ENCODE data around the gene YPEL4. TPM values are rescaled to one million over a fixed set of nuclear protein-coding genes. Genes with fewer than 3 reads are reported as not detected.
A peak's percentile ranks its signal among the peaks of the same experiment; 100 is the strongest.
"Not testable (repeated sequence)": the region's sequence is repeated elsewhere in the genome, so short reads cannot be mapped to it uniquely, and the experiment has no call there.

The YPEL4 gene
- 0.28 TPM in 1 of 2 replicates, not detected in the other for total RNA-seq (2022)
- percentile 11 among the genes with signal in this experiment for Bru-seq, nascent RNA
- BruChase-seq, experiment 1, labeled RNA remaining after a 6-hour chase = not detected
- BruChase-seq, experiment 2, labeled RNA remaining after a 2-hour chase = percentile 16 among the genes with signal in this experiment
- long read RNA-seq = 0 reads

DNA sequence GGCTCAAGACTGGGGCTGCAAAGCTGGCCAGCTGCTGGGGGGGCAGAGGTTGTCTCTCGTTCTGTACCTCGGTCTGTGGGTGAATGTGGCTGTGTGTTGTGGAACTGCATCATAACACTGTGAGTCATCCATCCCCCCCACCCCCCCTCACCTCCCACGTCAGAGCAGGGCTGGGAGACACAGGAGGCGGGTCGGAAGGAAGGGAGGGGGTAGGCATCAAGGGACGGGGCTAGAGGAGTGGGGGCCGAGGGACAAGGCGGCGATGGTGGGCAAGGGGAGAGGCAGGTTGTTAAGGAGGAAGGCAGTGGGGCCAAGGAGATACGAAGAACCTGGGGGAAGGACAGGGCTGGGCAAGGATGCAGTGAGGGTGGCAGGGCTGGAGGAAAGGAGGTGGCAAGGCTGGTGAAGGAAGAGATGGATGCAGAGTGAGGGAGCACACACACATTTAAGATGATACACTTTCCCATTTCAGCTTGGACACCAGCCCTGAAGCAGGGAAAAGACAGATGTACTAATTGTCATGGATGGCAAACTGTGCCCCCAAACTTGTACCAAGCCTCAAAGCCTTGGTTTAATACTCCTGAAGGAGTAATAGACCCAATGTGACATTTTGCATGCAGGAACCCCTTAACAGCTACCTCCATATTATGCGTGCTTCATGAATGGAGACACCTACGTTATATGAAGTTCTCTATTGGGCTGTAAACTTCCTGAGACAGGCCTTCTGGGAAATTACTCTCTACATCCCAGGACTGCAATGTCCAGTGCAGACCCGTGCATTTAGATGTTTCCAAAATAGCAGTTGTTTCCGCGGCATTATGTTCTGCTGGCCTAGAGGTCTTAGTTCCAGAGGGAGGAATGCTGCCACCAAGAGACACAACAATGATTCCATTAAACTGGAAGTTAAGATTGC lies at the start of gene YPEL4:
Gene YPEL4, minus strand, starts transcription at position 87 of the 913 bp plus-strand sequence. CDS start 2,805 bp downstream, outside the sequence.
- intact Hi-C loops (cut with micrococcal nuclease; ENCODE audit: unreplicated experiment) = loop anchor here (10.0 kb wide), 1 partner anchor 865 kb away; no protein-coding TSS in a partner anchor
- peak; percentile 21 for DNase-seq
- Mint-ChIP-seq H3K36me3 (ENCODE audit: insufficient read depth, unreplicated experiment) (no peaks in the 10 kb centered on the region), H3K4me3 (ENCODE audit: low read depth, unreplicated experiment) (peak within 1 kb of the TSS; percentile 42), H3K9me3 (ENCODE audit: low read depth, unreplicated experiment) (no peaks in the 10 kb centered on the region), H3K27me3 (ENCODE audit: unreplicated experiment) (peaks cover 60% of the 10 kb centered on the region), H3K27ac (ENCODE audit: unreplicated experiment) (no peak within 1 kb of the TSS), H3K4me1 (ENCODE audit: low read depth, unreplicated experiment) (peaks cover 24% of the 10 kb centered on the region)
- BruUV-seq (replicated peaks) = no TSS peak
- CTCF ChIA-PET = no interaction called here
- no peak for TF ChIP-seq CTCF (IDR thresholded peaks at IDR 0.05; ENCODE audit: unreplicated experiment)

DNA sequence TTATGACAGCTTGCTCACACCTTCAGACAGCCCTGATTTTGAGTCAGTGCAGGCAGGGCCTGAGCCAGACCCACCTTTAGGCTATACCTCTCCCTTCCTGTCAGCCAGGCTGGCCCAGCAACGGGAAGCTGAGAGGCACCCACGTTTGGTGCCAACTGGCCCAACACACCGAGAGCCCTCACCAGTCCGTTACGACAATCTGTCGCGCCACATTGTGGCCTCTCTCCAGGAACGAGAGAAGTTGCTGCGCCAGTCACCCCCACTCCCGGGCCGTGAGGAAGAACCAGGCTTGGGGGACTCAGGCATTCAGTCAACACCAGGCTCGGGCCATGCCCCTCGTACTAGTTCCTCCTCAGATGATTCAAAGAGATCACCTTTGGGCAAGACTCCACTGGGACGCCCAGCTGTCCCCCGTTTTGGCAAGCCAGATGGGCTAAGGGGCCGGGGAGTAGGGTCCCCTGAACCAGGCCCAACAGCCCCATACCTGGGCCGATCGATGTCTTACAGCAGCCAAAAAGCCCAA lies 49.2 kb upstream of the YPEL4 start:
- H3K36me3 Mint-ChIP-seq (ENCODE audit: insufficient read depth, unreplicated experiment) = peaks cover 69% of the 10 kb centered on the region
- no peak overlapping the region for H3K27ac Mint-ChIP-seq (ENCODE audit: unreplicated experiment)
- no peak overlapping the region for H3K4me3 Mint-ChIP-seq (ENCODE audit: low read depth, unreplicated experiment)
- no peaks in the 10 kb centered on the region for H3K27me3 Mint-ChIP-seq (ENCODE audit: unreplicated experiment)
- H3K4me1 Mint-ChIP-seq (ENCODE audit: low read depth, unreplicated experiment) = no peaks in the 10 kb centered on the region
- BruUV-seq (replicated peaks) = no TSS peak
- H3K9me3 Mint-ChIP-seq (ENCODE audit: low read depth, unreplicated experiment) = no peaks in the 10 kb centered on the region
- CTCF ChIA-PET = no interaction called here
- DNase-seq = no peak
- TF ChIP-seq CTCF (IDR thresholded peaks at IDR 0.05; ENCODE audit: unreplicated experiment) = no peak
- intact Hi-C loops (cut with micrococcal nuclease; ENCODE audit: unreplicated experiment) = no loop called here

GRCh38 chr11:57690474-57690873 lies 40.8 kb upstream of the YPEL4 start:
- H3K9me3 Mint-ChIP-seq (ENCODE audit: low read depth, unreplicated experiment); intact Hi-C loops (cut with micrococcal nuclease; ENCODE audit: unreplicated experiment); H3K4me1 Mint-ChIP-seq (ENCODE audit: low read depth, unreplicated experiment); BruUV-seq (replicated peaks); CTCF ChIA-PET; H3K27me3 Mint-ChIP-seq (ENCODE audit: unreplicated experiment); H3K4me3 Mint-ChIP-seq (ENCODE audit: low read depth, unreplicated experiment); H3K27ac Mint-ChIP-seq (ENCODE audit: unreplicated experiment); DNase-seq: not testable (repeated sequence)
- H3K36me3 Mint-ChIP-seq (ENCODE audit: insufficient read depth, unreplicated experiment) = peaks cover 48% of the 10 kb centered on the region

DNA sequence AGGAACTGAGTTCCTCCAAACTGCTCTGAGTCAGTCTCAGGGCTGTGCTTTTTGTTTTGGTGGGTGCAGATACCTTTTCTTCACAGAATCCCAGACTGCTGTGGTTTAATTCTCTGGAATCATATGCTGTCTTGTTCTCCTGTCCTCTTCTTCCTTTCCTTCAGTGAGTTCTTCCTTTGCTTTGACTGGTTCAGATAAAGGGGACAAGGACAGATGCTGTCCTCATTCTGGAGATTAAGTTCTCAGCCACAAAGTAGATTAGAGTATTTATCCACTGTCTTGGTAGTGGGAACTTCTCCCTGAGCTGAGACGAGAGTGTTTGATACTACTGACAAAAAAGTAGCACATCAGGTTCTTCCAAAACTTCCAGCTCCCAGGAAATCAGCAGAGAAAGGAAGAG lies 31.5 kb upstream of the YPEL4 start:
- Mint-ChIP-seq H3K9me3 (ENCODE audit: low read depth, unreplicated experiment) (no peaks in the 10 kb centered on the region), H3K4me3 (ENCODE audit: low read depth, unreplicated experiment) (no peak overlapping the region), H3K27me3 (ENCODE audit: unreplicated experiment) (no peaks in the 10 kb centered on the region), H3K4me1 (ENCODE audit: low read depth, unreplicated experiment) (peaks cover 22% of the 10 kb centered on the region), H3K27ac (ENCODE audit: unreplicated experiment) (no peak overlapping the region), H3K36me3 (ENCODE audit: insufficient read depth, unreplicated experiment) (peaks cover 67% of the 10 kb centered on the region)
- intact Hi-C loops (cut with micrococcal nuclease; ENCODE audit: unreplicated experiment) = no loop called here
- CTCF ChIA-PET = no interaction called here
- TF ChIP-seq CTCF (IDR thresholded peaks at IDR 0.05; ENCODE audit: unreplicated experiment) = no peak
- no TSS peak for BruUV-seq (replicated peaks)
- DNase-seq = no peak
